PFSK-1 (cell line): ENCODE results near the gene UNC5B.

Source experiments
- FOXP2 ChIP-seq: optimal IDR thresholded peaks from 2 replicates; pipeline ENCODE3; 2011; ENCODE audit warnings: borderline replicate concordance, control low read depth, inconsistent platforms; ENCODE audit not compliant: insufficient read depth; ENCODE audit errors: extremely low read length, extremely low read depth
- POLR2AphosphoS5 ChIP-seq: IDR thresholded peaks from 2 replicates; pipeline ENCODE4 v1.6.1; 2012; ENCODE audit warnings: low read depth, mild to moderate bottlenecking, control low read depth, low read length, moderate library complexity
- SIN3A ChIP-seq: IDR thresholded peaks from 2 replicates; pipeline ENCODE4 v1.6.1; 2012; ENCODE audit warnings: mild to moderate bottlenecking, low read length, moderate library complexity, borderline replicate concordance; ENCODE audit not compliant: insufficient read depth
- TAF1 ChIP-seq: IDR thresholded peaks from 2 replicates; pipeline ENCODE4 v1.6.1; 2012; ENCODE audit warnings: low read length, control low read depth, borderline replicate concordance; ENCODE audit not compliant: insufficient read depth
- TF ChIP-seq, protein P1 (sequence below), 2 experiments: IDR thresholded peaks; 2 replicates each; pipeline versions ENCODE4 v1.6.1 to v1.8.0; 2011 to 2012; ENCODE audit warnings: low read depth in 2 of 2, low read length in 2 of 2, control low read depth in 1 of 2, inconsistent platforms in 1 of 2, mild to moderate bottlenecking in 1 of 2, moderate library complexity in 1 of 2; ENCODE audit not compliant: insufficient read depth in 1 of 2

Gene UNC5B

DNA sequence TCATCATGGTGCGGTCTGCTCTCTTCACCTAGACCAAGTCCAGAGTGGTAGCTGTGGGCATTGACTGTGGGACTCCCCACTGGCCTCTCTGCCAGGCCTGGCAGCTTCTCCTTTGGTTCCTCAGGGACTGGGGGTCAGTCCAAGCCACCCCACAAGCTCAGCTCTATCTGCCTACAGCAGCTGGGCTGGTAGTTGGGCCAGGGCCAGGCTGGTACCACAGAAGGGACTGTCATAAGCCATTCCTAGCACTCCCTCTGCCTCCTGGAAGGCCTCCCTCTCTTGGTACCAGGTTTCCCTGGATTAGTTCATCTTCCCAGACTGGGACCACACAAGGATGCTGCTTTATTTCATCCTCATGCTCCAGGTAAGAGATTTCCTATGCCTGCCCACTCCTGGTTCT is 24.2 kb upstream of the UNC5B start:
- TF ChIP-seq, protein P1, sequence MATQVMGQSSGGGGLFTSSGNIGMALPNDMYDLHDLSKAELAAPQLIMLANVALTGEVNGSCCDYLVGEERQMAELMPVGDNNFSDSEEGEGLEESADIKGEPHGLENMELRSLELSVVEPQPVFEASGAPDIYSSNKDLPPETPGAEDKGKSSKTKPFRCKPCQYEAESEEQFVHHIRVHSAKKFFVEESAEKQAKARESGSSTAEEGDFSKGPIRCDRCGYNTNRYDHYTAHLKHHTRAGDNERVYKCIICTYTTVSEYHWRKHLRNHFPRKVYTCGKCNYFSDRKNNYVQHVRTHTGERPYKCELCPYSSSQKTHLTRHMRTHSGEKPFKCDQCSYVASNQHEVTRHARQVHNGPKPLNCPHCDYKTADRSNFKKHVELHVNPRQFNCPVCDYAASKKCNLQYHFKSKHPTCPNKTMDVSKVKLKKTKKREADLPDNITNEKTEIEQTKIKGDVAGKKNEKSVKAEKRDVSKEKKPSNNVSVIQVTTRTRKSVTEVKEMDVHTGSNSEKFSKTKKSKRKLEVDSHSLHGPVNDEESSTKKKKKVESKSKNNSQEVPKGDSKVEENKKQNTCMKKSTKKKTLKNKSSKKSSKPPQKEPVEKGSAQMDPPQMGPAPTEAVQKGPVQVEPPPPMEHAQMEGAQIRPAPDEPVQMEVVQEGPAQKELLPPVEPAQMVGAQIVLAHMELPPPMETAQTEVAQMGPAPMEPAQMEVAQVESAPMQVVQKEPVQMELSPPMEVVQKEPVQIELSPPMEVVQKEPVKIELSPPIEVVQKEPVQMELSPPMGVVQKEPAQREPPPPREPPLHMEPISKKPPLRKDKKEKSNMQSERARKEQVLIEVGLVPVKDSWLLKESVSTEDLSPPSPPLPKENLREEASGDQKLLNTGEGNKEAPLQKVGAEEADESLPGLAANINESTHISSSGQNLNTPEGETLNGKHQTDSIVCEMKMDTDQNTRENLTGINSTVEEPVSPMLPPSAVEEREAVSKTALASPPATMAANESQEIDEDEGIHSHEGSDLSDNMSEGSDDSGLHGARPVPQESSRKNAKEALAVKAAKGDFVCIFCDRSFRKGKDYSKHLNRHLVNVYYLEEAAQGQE (IDR thresholded peaks at IDR 0.05; ENCODE audit: insufficient read depth in 1 of 2, low read depth in 2 of 2, low read length in 2 of 2) = no peak
- TF ChIP-seq POLR2AphosphoS5 = no peak
- no peak for TF ChIP-seq FOXP2
- no peak for TF ChIP-seq SIN3A
- no peak for TF ChIP-seq TAF1

GRCh38 chr10:71191019-71191418 is 21.4 kb upstream of the UNC5B start:
- TF ChIP-seq, protein P1 (IDR thresholded peaks at IDR 0.05; ENCODE audit: insufficient read depth in 1 of 2, low read depth in 2 of 2, low read length in 2 of 2) = no peak
- no peak for TF ChIP-seq FOXP2
- no peak for TF ChIP-seq SIN3A
- no peak for TF ChIP-seq TAF1
- no peak for TF ChIP-seq POLR2AphosphoS5

GRCh38 chr10:71191551-71192076 is 20.8 kb upstream of the UNC5B start:
- no peak for TF ChIP-seq TAF1
- TF ChIP-seq FOXP2 = no peak
- TF ChIP-seq, protein P1 (IDR thresholded peaks at IDR 0.05; ENCODE audit: insufficient read depth in 1 of 2, low read depth in 2 of 2, low read length in 2 of 2) = no peak
- no peak for TF ChIP-seq POLR2AphosphoS5
- TF ChIP-seq SIN3A = no peak

DNA sequence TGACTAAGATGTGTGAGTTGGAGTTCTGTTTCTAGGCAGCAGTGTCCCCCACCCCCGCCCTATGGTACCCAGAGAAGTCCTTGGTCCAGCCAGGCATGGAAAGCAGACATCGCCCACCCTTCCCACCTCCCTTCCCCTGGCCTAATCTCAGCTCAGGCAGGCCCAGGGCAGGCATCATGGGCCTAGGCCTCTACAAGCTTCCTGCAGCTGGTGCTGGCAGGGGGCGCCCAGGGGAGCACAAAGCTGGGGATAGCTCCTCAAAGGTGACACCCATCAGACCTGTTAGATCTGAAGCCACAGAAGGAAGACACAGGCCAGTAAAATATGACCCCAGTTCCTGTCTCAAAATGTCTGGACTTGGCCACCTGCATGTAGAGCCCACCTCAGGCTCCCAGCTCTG is 18.9 kb upstream of the UNC5B start:
- TF ChIP-seq FOXP2 = no peak
- no peak for TF ChIP-seq POLR2AphosphoS5
- TF ChIP-seq, protein P1 (IDR thresholded peaks at IDR 0.05; ENCODE audit: insufficient read depth in 1 of 2, low read depth in 2 of 2, low read length in 2 of 2) = no peak
- no peak for TF ChIP-seq TAF1
- TF ChIP-seq SIN3A = no peak

GRCh38 chr10:71197955-71198354 is 14.4 kb upstream of the UNC5B start:
- TF ChIP-seq POLR2AphosphoS5 = no peak
- TF ChIP-seq, protein P1 (IDR thresholded peaks at IDR 0.05; ENCODE audit: insufficient read depth in 1 of 2, low read depth in 2 of 2, low read length in 2 of 2) = no peak
- TF ChIP-seq SIN3A = no peak
- TF ChIP-seq FOXP2 = no peak
- TF ChIP-seq TAF1 = no peak
